ENCODE measurements around the gene ANTXR1. TPM values are rescaled to one million over a fixed set of nuclear protein-coding genes. Genes with fewer than 3 reads are reported as not detected.

Gene ANTXR1
- total and polyA plus RNA-seq, 2 experiments from 2014 or later = 29.1 to 34.7 TPM

DNA sequence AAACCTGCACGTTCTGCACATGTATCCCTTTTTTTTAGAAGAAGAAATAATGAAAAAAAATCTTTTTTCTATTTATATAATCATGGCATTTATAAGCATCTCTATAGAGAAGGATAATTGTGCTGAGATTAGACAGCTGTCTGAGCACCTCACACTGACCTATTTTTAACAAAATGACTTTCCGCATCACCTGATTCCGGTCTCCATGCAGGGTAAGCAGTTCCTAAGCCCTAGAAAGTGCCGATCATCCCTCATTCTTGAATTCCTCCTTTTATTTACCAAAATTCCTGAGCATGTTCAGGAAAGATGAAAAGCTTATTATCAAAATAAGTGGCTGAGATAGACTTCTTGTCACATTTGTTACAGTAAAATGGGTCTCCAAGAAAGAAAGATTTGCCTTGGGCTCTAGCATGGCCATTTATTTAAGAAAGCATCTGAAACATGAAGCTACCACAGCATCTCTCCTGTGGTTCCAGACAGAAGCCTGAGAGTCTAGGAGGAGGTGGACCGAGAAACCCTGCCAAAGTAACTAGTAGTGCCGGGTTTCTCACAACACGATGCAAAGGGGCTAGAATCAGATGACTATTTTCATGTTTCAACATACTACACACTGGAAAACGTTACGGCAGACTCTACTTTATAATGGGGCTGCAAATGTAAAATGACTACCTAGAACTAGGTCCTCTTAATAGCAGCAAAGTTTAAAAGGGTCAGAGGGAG is 37.9 kb upstream of the ANTXR1 start:
- 77% methylated on average over 9 of the region's 9 CpGs for WGBS (ENCODE audit: low lambda C conversion rate, missing lambda C conversion rate)
- no peak for DNase-seq (ENCODE audit: low spot score)
- Histone ChIP-seq H3K9me2 (replicated peaks; ENCODE audit: insufficient read depth) (no peaks in the 10 kb centered on the region), H3K27me3 (peaks cover 14% of the 10 kb centered on the region), H3K79me2 (no peaks in the 10 kb centered on the region), H2AFZ (no peak overlapping the region), H3K4me2 (no peak overlapping the region), H3K27ac (no peak overlapping the region), H3K9me3 (ENCODE audit: low read depth) (no peaks in the 10 kb centered on the region), H3K4me3 (no peak overlapping the region), H3K36me3 (replicated peaks; ENCODE audit: insufficient read depth, low read depth) (no peaks in the 10 kb centered on the region), H3K4me1 (ENCODE audit: insufficient read depth) (no peaks in the 10 kb centered on the region), H4K20me1 (ENCODE audit: insufficient read depth, poor library complexity, severe bottlenecking) (no peaks in the 10 kb centered on the region)
- no peak for TF ChIP-seq CTCF (IDR thresholded peaks at IDR 0.05; ENCODE audit: poor library complexity)
- TF ChIP-seq EZH2 (IDR thresholded peaks at IDR 0.05; ENCODE audit: borderline replicate concordance) = no peak
- no peak for TF ChIP-seq EZH2phosphoT487 (IDR thresholded peaks at IDR 0.05; ENCODE audit: low read depth, severe bottlenecking, unreplicated experiment)

GRCh38 chr2:68975844-68976243 is 37.1 kb upstream of the ANTXR1 start:
- H3K27ac ChIP-seq = no peak overlapping the region
- H2AFZ ChIP-seq = no peak overlapping the region
- no peaks in the 10 kb centered on the region for H4K20me1 ChIP-seq (ENCODE audit: insufficient read depth, poor library complexity, severe bottlenecking)
- no peaks in the 10 kb centered on the region for H3K79me2 ChIP-seq
- H3K9me2 ChIP-seq (replicated peaks; ENCODE audit: insufficient read depth) = no peaks in the 10 kb centered on the region
- TF ChIP-seq EZH2 (IDR thresholded peaks at IDR 0.05; ENCODE audit: borderline replicate concordance) (no peak), CTCF (IDR thresholded peaks at IDR 0.05; ENCODE audit: poor library complexity) (no peak), EZH2phosphoT487 (IDR thresholded peaks at IDR 0.05; ENCODE audit: low read depth, severe bottlenecking, unreplicated experiment) (no peak)
- no peaks in the 10 kb centered on the region for H3K9me3 ChIP-seq (ENCODE audit: low read depth)
- no peak overlapping the region for H3K4me2 ChIP-seq
- peaks cover 14% of the 10 kb centered on the region for H3K27me3 ChIP-seq
- DNase-seq (ENCODE audit: low spot score) = no peak
- no peaks in the 10 kb centered on the region for H3K36me3 ChIP-seq (replicated peaks; ENCODE audit: insufficient read depth, low read depth)
- no peaks in the 10 kb centered on the region for H3K4me1 ChIP-seq (ENCODE audit: insufficient read depth)
- H3K4me3 ChIP-seq = no peak overlapping the region
- 87% methylated on average over 2 of the region's 2 CpGs for WGBS (ENCODE audit: low lambda C conversion rate, missing lambda C conversion rate)

- Histone ChIP-seq H3K27me3 (peaks cover 14% of the 10 kb centered on the region), H3K4me3 (no peak overlapping the region), H3K79me2 (no peaks in the 10 kb centered on the region), H3K4me2 (no peak overlapping the region), H2AFZ (no peak overlapping the region), H3K27ac (no peak overlapping the region), H3K4me1 (ENCODE audit: insufficient read depth) (no peaks in the 10 kb centered on the region), H3K9me3 (ENCODE audit: low read depth) (no peaks in the 10 kb centered on the region), H3K9me2 (replicated peaks; ENCODE audit: insufficient read depth) (no peaks in the 10 kb centered on the region), H4K20me1 (ENCODE audit: insufficient read depth, poor library complexity, severe bottlenecking) (no peaks in the 10 kb centered on the region), H3K36me3 (replicated peaks; ENCODE audit: insufficient read depth, low read depth) (no peaks in the 10 kb centered on the region)
- WGBS (ENCODE audit: low lambda C conversion rate, missing lambda C conversion rate) = 47% methylated on average over 4 of the region's 4 CpGs
- TF ChIP-seq CTCF (IDR thresholded peaks at IDR 0.05; ENCODE audit: poor library complexity) (no peak), EZH2phosphoT487 (IDR thresholded peaks at IDR 0.05; ENCODE audit: low read depth, severe bottlenecking, unreplicated experiment) (no peak), EZH2 (IDR thresholded peaks at IDR 0.05; ENCODE audit: borderline replicate concordance) (no peak)
- DNase-seq (ENCODE audit: low spot score) = no peak
Measured at GRCh38 chr2:68977453-68977852, 35.5 kb upstream of the ANTXR1 start.

Measured in hepatocyte (in vitro differentiated cells).